BJ (cell line): ENCODE data around the gene MSH4. TPM values are rescaled to one million over a fixed set of nuclear protein-coding genes. Genes with fewer than 3 reads are reported as not detected.

ENCODE experiments used
- CTCF ChIA-PET: fragments of 350-600 bp; formaldehyde crosslinking; extraction: SDS; loops from one replicate; lab custom pipeline; 2021; ENCODE audit warnings: antibody characterized with exemption, inconsistent platforms; lab: Yijun Ruan, JAX
- POLR2A ChIA-PET: fragments of 300-600 bp; sonication (Branson Sonifier 250); formaldehyde crosslinking; extraction: SDS; loops from one replicate; lab custom pipeline; 2021; ENCODE audit warnings: antibody characterized with exemption; lab: Charles Lee
- DNase-seq: peaks from one replicate; pipeline ENCODE4 v3.0.0-alpha.2; 2011; ENCODE audit warnings: low read depth
- H3K27me3 ChIP-seq: 2 replicates; pipeline ENCODE4 v1.6.0; 2011; ENCODE audit warnings: low read length; ENCODE audit not compliant: control insufficient read depth, insufficient read depth
- H3K36me3 ChIP-seq: 2 replicates; pipeline ENCODE4 v1.5.1; 2011; ENCODE audit warnings: low read length; ENCODE audit not compliant: control insufficient read depth, insufficient read depth
- H3K4me3 ChIP-seq: 2 replicates; pipeline ENCODE4 v1.5.1; 2011; ENCODE audit warnings: low read depth, mild to moderate bottlenecking, control low read depth, low read length
- CTCF ChIP-seq: IDR thresholded peaks from 2 replicates; pipeline ENCODE4 v1.5.1; 2011; ENCODE audit warnings: low read depth, mild to moderate bottlenecking, control low read depth, inconsistent platforms, low read length, moderate library complexity; ENCODE audit not compliant: insufficient read depth
- polyA plus RNA-seq: library from polyadenylated mRNA; depleted of rRNA; stranded (reverse); fragments of >200 nt; gene quantifications from 2 replicates; pipeline ENCODE4 v1.2.3, GENCODE V29; 2011

The MSH4 gene
- polyA plus RNA-seq, 1 experiment: 0.04 TPM

GRCh38 chr1:75855010-75855409 lies 58.3 kb downstream of the MSH4 start:
- no peak for TF ChIP-seq CTCF
- Histone ChIP-seq H3K27me3 (no peaks in the 10 kb centered on the region), H3K36me3 (no peaks in the 10 kb centered on the region), H3K4me3 (no peak overlapping the region)
- CTCF ChIA-PET: no interaction called here
- POLR2A ChIA-PET: no interaction called here
- peak; percentile 9 for DNase-seq

GRCh38 chr1:75855734-75856133 lies 59.1 kb downstream of the MSH4 start:
- H3K36me3 ChIP-seq: no peaks in the 10 kb centered on the region
- CTCF ChIA-PET: no interaction called here
- POLR2A ChIA-PET: no interaction called here
- TF ChIP-seq CTCF: no peak
- no peak for DNase-seq
- H3K4me3 ChIP-seq: no peak overlapping the region
- H3K27me3 ChIP-seq: no peaks in the 10 kb centered on the region

- H3K4me3 ChIP-seq: no peak overlapping the region
- H3K27me3 ChIP-seq: peaks cover 2% of the 10 kb centered on the region; the same call in 1 of the 2 replicates
- no peak for TF ChIP-seq CTCF
- ChIA-PET CTCF (no interaction called here), POLR2A (no interaction called here)
- H3K36me3 ChIP-seq: no peaks in the 10 kb centered on the region
- DNase-seq: no peak
Measured at GRCh38 chr1:75861831-75862230, 65.1 kb downstream of the MSH4 start.

- no peak for TF ChIP-seq CTCF
- POLR2A ChIA-PET: no interaction called here
- Histone ChIP-seq H3K27me3 (no peaks in the 10 kb centered on the region), H3K4me3 (no peak overlapping the region), H3K36me3 (no peaks in the 10 kb centered on the region)
- no peak for DNase-seq
- CTCF ChIA-PET: no interaction called here
Measured at GRCh38 chr1:75870951-75871350, 74.3 kb downstream of the MSH4 start.

GRCh38 chr1:75879985-75880384 lies 83.3 kb downstream of the MSH4 start:
- Histone ChIP-seq H3K36me3 (no peaks in the 10 kb centered on the region), H3K27me3 (no peaks in the 10 kb centered on the region), H3K4me3 (no peak overlapping the region)
- no peak for TF ChIP-seq CTCF
- no peak for DNase-seq
- ChIA-PET CTCF (no interaction called here), POLR2A (no interaction called here)
